Ectodermal cell (in vitro differentiated cells): Measurements from ENCODE around the gene LMAN1.

Experiments
- H3K27ac ChIP-seq: 2 replicates; pipeline ENCODE4 v1.7.0; 2013; ENCODE audit warnings: mild to moderate bottlenecking, low read depth, low read length; ENCODE audit not compliant: insufficient read depth, poor library complexity, severe bottlenecking
- H3K27me3 ChIP-seq: 2 replicates; pipeline ENCODE4 v1.7.0; 2013; ENCODE audit warnings: mild to moderate bottlenecking, low read length; ENCODE audit not compliant: insufficient read depth, control insufficient read depth, poor library complexity, severe bottlenecking
- H3K36me3 ChIP-seq: one replicate; pipeline ENCODE4 v1.7.0; 2013; ENCODE audit warnings: low read length; ENCODE audit not compliant: control insufficient read depth, insufficient read depth
- H3K4me1 ChIP-seq: one replicate; pipeline ENCODE4 v1.7.0; 2013; ENCODE audit warnings: low read length; ENCODE audit not compliant: control insufficient read depth, insufficient read depth
- H3K4me3 ChIP-seq: 2 replicates; pipeline ENCODE4 v1.7.0; 2013; ENCODE audit warnings: low read depth, low read length, control low read depth; ENCODE audit not compliant: insufficient read depth
- H3K9me3 ChIP-seq: 2 replicates; pipeline ENCODE4 v1.7.0; 2013; ENCODE audit warnings: mild to moderate bottlenecking, low read length, moderate library complexity; ENCODE audit not compliant: control insufficient read depth
- WGBS, 2 experiments: methylation state at CpG; one replicate each; pipeline ENCODE4 v1.1.7; 2013; ENCODE audit warnings: missing lambda C conversion rate in 2 of 2; 5-methylcytosine and 5-hydroxymethylcytosine counted together

LMAN1 gene

GRCh38 chr18:59282341-59282740, 76.7 kb downstream of the LMAN1 start:
- H3K4me3 ChIP-seq: no peak overlapping the region
- H3K4me1 ChIP-seq: no peaks in the 10 kb centered on the region
- no peaks in the 10 kb centered on the region for H3K9me3 ChIP-seq
- no peak overlapping the region for H3K27ac ChIP-seq
- H3K36me3 ChIP-seq: no peaks in the 10 kb centered on the region
- WGBS, 2 experiments: 82 to 85% methylated on average over 10 of the region's 11 CpGs
- peaks cover 70% of the 10 kb centered on the region for H3K27me3 ChIP-seq

GRCh38 chr18:59279722-59280121, 79.3 kb downstream of the LMAN1 start:
- Histone ChIP-seq H3K27me3 (peaks cover 96% of the 10 kb centered on the region), H3K36me3 (no peaks in the 10 kb centered on the region), H3K4me3 (no peak overlapping the region), H3K9me3 (no peaks in the 10 kb centered on the region), H3K4me1 (peaks cover 17% of the 10 kb centered on the region), H3K27ac (no peak overlapping the region)
- 69 to 76% methylated on average over 1 of the region's 1 CpG for WGBS, 2 experiments

DNA sequence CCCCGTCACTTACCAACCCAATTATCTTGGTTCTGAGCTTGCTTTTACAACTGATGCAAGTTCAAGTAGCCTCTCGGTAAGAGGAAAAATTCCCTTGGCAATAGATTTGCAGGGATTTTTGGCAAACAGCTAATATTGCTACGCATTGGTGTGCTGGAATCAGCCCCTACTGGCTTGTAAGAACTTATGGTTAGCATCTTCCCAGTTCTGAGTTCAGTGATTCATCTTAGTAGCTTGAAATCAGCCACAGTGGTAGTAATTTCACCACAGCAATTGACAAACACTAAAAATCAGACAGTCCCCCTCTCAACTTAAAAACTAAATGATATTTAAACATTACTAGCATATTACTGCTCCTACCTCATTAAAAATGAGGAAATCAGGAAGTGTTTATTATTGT, 79.9 kb downstream of the LMAN1 start:
- WGBS, 2 experiments: 77 to 91% methylated on average over 3 of the region's 3 CpGs
- no peak overlapping the region for H3K27ac ChIP-seq
- H3K27me3 ChIP-seq: peaks cover 100% of the 10 kb centered on the region
- H3K36me3 ChIP-seq: no peaks in the 10 kb centered on the region
- no peaks in the 10 kb centered on the region for H3K9me3 ChIP-seq
- H3K4me3 ChIP-seq: no peak overlapping the region
- H3K4me1 ChIP-seq: peaks cover 20% of the 10 kb centered on the region

DNA sequence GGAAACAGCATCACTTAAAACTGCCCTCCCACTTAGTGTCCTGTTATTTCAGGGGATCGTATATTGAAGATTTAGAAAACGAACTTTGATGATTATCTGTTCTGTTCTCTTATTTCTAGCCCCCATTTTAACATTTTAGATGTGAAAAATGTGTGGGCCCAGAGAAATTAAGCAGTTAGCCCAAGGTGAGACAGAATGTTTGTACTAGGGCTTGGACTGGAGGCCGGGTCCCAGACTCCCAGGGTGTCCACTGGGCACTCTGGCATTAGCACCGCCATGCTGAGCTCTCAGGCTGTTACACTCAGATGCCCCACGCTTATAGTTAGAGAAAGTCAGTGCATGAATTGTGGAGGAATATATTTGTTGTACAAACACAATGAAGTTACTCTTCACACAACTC, 80.3 kb downstream of the LMAN1 start:
- no peak overlapping the region for H3K27ac ChIP-seq
- 65 to 70% methylated on average over 4 to 5 of the region's 5 CpGs for WGBS, 2 experiments
- H3K27me3 ChIP-seq: peaks cover 100% of the 10 kb centered on the region
- H3K4me1 ChIP-seq: peaks cover 20% of the 10 kb centered on the region
- no peaks in the 10 kb centered on the region for H3K36me3 ChIP-seq
- H3K9me3 ChIP-seq: no peaks in the 10 kb centered on the region
- H3K4me3 ChIP-seq: no peak overlapping the region
